GM21526 (cell line): ENCODE measurements around the gene PCDHGA6.
"Not testable (repeated sequence)": the region's sequence is repeated elsewhere in the genome, so short reads cannot be mapped to it uniquely, and the experiment has no call there.

Experiments used
- ATAC-seq: cut with Tn5 transposase; IDR thresholded peaks from one replicate; pipeline ENCODE4 v1.9.1; 2021; ENCODE audit warnings: moderate library complexity; ENCODE audit not compliant: unreplicated experiment, low FRiP score

Gene PCDHGA6

GRCh38 chr5:141359790-141360426 lies 13.8 kb upstream of the PCDHGA6 start, which contains the start of gene PCDHGB2:
Gene PCDHGB2 (plus strand): TSS chr5:141359994. CDS start chr5:141360136, 142 bp downstream.
- ATAC-seq, result no peak

GRCh38 chr5:141360685-141361084 lies 13.0 kb upstream of the PCDHGA6 start:
- ATAC-seq, result no peak

GRCh38 chr5:141362719-141363118 lies 11.0 kb upstream of the PCDHGA6 start:
- ATAC-seq, result no peak

DNA sequence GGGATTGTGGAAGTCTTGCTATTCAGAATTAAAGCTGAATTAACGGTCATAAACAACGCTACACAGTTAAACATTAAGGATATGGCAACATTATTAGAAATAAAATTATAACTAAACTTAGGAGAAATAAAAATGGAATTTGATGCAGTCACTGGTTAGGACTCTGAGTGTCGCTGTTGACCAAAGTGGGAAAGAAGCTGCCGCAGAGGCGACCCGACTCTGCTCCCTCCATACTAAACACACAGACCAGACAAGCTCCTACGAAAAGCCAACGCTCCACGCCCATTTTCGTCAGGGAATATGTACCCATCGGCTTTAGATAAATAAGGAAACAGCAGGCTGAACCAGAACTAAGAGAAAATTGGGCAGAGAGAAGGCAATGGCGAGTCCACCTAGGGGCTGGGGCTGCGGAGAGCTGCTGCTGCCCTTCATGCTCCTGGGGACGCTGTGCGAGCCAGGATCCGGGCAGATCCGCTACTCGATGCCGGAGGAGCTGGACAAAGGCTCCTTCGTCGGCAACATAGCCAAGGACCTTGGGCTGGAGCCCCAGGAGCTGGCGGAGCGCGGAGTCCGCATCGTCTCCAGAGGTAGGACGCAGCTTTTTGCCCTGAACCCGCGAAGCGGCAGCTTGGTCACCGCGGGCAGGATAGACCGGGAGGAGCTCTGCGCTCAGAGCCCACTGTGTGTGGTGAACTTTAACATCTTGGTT lies 9.6 kb upstream of the PCDHGA6 start, which contains the start of gene PCDHGA5:
TSS of gene PCDHGA5 (plus strand) at position 211 of the 709 bp plus-strand sequence. CDS start at position 380, 169 bp downstream.
- ATAC-seq, result no peak

DNA sequence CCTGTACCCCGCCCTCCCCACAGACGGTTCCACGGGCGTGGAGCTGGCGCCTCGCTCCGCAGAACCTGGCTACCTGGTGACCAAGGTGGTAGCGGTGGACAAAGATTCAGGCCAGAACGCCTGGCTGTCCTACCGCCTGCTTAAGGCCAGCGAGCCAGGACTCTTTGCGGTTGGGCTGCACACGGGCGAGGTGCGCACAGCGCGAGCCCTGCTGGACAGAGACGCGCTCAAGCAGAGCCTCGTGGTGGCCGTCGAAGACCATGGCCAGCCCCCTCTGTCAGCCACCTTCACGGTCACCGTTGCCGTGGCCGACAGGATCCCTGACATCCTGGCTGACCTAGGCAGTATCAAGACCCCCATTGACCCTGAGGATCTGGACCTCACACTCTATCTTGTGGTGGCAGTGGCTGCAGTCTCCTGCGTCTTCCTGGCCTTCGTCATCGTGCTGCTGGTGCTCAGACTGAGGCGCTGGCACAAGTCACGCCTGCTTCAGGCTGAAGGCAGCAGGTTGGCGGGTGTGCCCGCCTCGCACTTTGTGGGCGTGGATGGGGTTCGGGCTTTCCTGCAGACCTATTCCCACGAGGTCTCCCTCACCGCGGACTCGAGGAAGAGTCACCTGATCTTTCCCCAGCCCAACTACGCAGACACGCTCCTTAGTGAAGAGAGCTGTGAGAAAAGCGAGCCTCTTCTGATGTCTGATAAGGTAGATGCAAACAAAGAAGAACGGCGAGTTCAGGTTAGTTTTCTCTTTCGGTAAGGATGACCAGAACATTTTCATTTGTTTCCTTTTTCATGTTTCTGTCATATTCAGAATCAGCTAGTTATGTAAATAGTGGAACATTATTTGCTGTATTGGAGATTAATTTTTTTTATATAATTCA lies 7.4 kb upstream of the PCDHGA6 start:
- ATAC-seq, result no peak

- peak; percentile 93 for ATAC-seq
Observed at GRCh38 chr5:141369994-141370848, 3.5 kb upstream of the PCDHGA6 start, which contains the start of gene PCDHGB3. Gene PCDHGB3 (plus strand): TSS chr5:141370242. CDS start chr5:141370395, 153 bp downstream.

DNA sequence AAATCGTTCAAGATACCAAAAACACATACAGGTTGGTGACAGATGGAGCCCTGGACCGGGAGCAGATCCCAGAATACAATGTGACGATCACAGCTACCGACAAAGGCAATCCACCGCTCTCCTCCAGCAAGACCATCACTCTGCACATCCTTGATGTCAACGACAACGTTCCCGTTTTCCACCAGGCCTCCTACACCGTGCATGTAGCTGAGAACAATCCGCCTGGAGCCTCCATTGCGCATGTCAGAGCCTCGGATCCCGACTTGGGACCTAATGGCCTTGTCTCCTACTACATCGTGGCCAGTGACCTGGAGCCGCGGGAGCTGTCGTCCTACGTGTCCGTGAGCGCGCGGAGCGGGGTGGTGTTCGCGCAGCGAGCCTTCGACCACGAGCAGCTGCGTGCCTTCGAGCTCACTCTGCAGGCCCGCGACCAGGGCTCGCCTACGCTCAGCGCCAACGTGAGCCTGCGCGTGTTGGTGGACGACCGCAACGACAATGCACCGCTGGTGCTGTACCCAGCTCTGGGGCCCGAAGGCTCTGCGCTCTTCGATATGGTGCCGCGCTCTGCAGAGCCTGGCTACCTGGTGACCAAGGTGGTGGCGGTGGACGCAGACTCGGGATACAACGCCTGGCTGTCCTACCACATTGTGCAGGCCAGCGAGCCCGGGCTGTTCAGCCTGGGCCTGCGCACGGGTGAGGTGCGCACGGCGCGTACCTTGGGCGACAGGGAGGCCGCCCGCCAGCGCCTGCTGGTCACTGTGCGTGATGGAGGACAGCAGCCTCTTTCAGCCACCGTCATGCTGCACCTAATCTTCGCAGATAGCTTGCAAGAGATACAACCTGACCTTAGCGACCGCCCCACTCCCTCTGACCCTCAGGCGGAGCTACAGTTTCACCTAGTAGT lies 1.9 kb upstream of the PCDHGA6 start:
- no peak for ATAC-seq

DNA sequence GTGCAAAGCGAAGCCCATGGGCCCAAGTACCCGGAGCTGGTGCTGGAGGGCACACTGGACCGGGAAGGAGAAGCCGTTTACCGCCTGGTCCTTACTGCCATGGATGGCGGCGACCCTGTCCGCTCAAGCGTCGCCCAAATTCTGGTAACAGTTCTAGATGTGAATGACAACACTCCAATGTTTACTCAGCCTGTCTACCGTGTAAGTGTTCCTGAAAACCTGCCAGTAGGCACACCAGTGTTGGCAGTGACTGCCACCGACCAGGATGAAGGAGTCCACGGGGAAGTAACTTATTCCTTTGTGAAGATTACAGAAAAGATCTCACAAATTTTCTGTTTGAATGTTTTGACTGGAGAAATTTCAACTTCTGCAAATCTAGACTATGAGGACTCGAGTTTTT lies 936 bp downstream of the PCDHGA6 start:
- ATAC-seq, result no peak

DNA sequence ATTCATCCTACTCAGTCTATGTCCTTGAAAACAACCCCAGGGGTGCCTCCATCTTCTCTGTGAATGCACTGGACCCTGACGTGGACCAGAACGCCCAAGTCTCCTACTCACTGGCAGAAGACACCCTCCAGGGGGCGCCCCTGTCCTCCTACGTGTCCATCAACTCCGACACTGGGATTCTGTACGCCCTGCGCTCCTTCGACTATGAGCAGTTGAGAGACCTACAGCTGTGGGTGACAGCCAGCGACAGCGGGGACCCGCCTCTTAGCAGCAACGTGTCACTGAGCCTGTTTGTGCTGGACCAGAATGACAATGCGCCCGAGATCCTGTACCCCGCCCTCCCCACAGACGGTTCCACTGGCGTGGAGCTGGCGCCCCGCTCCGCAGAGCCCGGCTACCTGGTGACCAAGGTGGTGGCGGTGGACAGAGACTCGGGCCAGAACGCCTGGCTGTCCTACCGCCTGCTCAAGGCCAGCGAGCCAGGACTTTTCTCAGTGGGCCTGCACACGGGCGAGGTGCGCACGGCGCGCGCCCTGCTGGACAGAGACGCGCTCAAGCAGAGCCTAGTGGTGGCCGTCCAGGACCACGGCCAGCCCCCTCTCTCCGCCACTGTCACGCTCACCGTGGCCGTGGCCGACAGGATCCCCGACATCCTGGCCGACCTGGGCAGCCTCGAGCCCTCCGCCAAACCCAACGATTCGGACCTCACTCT lies 1.9 kb downstream of the PCDHGA6 start:
- not testable (repeated sequence) for ATAC-seq

GRCh38 chr5:141382469-141383294 lies 9.0 kb downstream of the PCDHGA6 start, which contains the start of gene PCDHGA7:
Gene PCDHGA7 (plus strand): TSS chr5:141382742. CDS start chr5:141382900, 158 bp downstream.
- no peak for ATAC-seq

DNA sequence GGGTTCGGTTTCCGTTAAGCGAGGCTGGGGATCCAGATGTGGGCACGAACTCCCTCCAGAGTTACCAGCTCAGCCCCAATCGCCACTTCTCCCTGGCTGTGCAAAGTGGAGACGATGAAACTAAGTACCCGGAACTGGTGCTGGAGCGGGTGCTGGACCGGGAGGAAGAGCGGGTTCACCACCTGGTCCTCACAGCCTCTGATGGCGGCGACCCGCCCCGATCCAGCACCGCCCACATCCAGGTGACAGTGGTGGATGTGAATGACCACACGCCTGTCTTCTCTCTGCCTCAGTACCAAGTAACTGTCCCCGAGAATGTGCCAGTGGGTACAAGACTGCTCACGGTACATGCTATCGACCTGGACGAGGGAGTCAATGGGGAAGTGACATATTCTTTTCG lies 9.7 kb downstream of the PCDHGA6 start:
- ATAC-seq, result no peak

GRCh38 chr5:141384471-141385267 lies 11.0 kb downstream of the PCDHGA6 start:
- ATAC-seq, result no peak

- peak; percentile 97 for ATAC-seq
Observed at GRCh38 chr5:141387557-141388311, 14.0 kb downstream of the PCDHGA6 start, which contains the start of gene PCDHGB4. Gene PCDHGB4 (plus strand): TSS chr5:141387698. CDS start chr5:141387885, 187 bp downstream.

DNA sequence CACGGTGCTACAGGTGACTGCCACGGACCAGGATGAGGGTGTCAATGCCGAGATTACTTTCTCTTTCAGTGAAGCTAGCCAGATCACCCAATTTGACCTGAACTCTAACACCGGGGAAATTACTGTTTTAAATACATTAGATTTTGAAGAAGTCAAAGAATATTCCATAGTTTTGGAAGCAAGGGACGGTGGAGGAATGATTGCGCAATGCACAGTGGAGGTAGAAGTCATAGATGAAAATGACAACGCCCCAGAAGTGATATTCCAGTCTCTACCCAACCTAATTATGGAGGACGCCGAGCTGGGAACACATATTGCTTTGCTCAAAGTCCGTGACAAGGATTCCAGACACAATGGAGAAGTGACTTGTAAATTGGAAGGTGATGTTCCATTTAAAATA lies 15.0 kb downstream of the PCDHGA6 start:
- no peak for ATAC-seq

DNA sequence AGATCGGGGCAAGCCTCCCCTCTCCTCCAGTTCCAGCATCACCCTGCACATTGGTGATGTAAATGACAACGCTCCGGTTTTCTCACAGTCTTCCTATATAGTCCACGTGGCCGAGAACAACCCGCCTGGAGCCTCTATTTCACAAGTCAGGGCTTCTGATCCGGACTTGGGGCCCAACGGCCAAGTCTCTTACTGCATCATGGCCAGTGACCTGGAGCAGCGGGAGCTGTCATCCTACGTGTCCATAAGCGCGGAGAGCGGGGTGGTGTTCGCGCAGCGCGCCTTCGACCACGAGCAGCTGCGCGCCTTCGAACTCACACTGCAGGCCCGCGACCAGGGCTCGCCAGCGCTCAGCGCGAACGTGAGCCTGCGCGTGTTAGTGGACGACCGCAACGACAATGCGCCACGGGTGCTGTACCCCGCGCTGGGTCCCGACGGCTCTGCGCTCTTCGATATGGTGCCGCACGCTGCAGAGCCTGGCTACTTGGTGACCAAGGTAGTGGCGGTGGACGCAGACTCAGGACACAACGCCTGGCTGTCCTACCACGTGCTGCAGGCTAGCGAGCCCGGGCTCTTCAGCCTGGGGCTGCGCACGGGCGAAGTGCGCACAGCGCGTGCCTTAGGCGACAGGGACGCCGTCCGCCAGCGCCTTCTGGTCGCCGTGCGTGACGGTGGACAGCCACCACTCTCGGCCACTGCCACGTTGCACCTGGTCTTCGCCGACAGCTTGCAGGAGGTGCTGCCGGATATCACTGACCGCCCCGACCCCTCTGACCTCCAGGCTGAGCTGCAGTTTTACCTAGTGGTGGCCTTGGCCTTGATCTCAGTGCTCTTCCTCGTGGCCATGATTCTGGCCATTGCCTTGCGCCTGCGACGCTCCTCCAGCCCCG lies 15.7 kb downstream of the PCDHGA6 start:
- no peak for ATAC-seq
